ENCODE results near the gene PDGFA.

Gene PDGFA

GRCh38 chr7:457814-458510 is 61.7 kb downstream of the PDGFA start:
- no peak for DNase-seq

GRCh38 chr7:455110-455928 is 64.3 kb downstream of the PDGFA start:
- no peak for DNase-seq

GRCh38 chr7:454356-455109 is 65.1 kb downstream of the PDGFA start:
- no peak for DNase-seq

- DNase-seq, result no peak
Measured at GRCh38 chr7:453597-454306, 65.9 kb downstream of the PDGFA start.

- DNase-seq, result no peak
Measured at GRCh38 chr7:452791-453455, 66.7 kb downstream of the PDGFA start.

GRCh38 chr7:452226-452751 is 67.4 kb downstream of the PDGFA start:
- DNase-seq, result no peak

- DNase-seq, result no peak
Measured at GRCh38 chr7:451255-452225, 68.1 kb downstream of the PDGFA start.

GRCh38 chr7:450741-451140 is 68.9 kb downstream of the PDGFA start:
- no peak for DNase-seq

GRCh38 chr7:450036-450435 is 69.6 kb downstream of the PDGFA start:
- DNase-seq, result no peak

- no peak for DNase-seq
Measured at GRCh38 chr7:449324-450019, 70.2 kb downstream of the PDGFA start.

GRCh38 chr7:447523-447922 is 72.1 kb downstream of the PDGFA start:
- no peak for DNase-seq
